ENCODE measurements around the gene EDIL3. TPM values are rescaled to one million over a fixed set of nuclear protein-coding genes. Genes with fewer than 3 reads are reported as not detected.

Gene EDIL3
- total RNA-seq, 4 donors from 2014 or later: 2.8 to 20.6 (median 10.2) TPM

DNA sequence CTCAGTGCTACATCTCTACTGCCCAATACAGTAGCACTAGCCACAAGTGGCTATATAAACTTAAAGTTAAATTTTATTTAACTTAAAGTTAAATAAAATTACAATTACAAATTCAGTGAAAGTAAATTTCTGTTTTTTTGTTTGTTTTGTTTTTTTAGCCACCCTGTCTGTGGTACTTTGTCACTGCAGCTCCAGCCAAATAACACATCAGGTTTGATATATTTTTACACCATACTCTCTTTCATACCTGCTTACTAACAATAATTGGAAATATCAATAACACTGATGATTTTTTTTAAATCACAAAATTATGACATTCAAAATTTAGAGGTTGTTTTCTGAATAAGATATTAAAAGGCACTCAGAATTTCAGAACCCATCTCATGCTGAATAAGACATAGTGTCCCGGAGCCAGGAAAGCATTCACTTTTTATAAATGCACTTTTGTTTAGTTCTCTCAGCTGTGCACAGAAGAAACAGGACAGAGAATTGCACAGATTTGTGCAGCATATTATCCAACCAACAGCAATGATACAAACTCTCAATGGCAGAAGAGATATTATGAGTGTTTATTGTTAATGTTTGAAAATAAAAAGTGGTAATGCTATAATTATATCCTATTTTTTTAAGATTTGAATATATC lies 92.6 kb downstream of the EDIL3 start:
- DNase-seq: no peak
- no peaks in the 10 kb centered on the region for H3K36me3 ChIP-seq
- H3K4me1 ChIP-seq: no peaks in the 10 kb centered on the region
- H3K27me3 ChIP-seq: no peaks in the 10 kb centered on the region
- TF ChIP-seq, protein P1, sequence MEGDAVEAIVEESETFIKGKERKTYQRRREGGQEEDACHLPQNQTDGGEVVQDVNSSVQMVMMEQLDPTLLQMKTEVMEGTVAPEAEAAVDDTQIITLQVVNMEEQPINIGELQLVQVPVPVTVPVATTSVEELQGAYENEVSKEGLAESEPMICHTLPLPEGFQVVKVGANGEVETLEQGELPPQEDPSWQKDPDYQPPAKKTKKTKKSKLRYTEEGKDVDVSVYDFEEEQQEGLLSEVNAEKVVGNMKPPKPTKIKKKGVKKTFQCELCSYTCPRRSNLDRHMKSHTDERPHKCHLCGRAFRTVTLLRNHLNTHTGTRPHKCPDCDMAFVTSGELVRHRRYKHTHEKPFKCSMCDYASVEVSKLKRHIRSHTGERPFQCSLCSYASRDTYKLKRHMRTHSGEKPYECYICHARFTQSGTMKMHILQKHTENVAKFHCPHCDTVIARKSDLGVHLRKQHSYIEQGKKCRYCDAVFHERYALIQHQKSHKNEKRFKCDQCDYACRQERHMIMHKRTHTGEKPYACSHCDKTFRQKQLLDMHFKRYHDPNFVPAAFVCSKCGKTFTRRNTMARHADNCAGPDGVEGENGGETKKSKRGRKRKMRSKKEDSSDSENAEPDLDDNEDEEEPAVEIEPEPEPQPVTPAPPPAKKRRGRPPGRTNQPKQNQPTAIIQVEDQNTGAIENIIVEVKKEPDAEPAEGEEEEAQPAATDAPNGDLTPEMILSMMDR (IDR thresholded peaks at IDR 0.05): no peak
- TF ChIP-seq POLR2A (IDR thresholded peaks at IDR 0.05): no peak
- intact Hi-C loops (cut with DNase I): no loop called here
- 84 to 86% methylated on average over 1 of the region's 1 CpG for WGBS, 2 donors
- H3K9me3 ChIP-seq: no peaks in the 10 kb centered on the region
- H3K4me3 ChIP-seq: no peak overlapping the region
- no peak overlapping the region for H3K27ac ChIP-seq

DNA sequence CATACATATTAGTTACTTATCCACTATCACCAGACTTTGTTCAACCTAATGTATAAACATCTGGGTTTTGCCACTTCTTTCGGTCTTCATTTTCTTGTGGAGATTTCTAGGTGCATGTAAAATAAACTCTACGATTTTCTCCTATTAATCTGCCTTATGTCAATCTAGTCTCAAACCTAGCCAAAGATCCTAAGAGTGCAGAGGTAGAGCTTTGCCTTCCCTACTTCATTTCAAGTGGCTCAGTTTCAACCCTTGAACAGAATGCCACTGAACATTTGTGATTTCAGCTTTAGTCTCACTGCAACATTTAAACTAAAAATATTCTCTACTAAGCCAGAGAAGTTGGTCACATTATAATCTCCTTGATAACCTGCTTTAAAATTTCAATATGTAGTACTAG lies 94.0 kb downstream of the EDIL3 start:
- TF ChIP-seq, protein P1 (IDR thresholded peaks at IDR 0.05): no peak
- TF ChIP-seq POLR2A (IDR thresholded peaks at IDR 0.05): no peak
- 78 to 89% methylated on average over 2 of the region's 2 CpGs for WGBS, 2 donors
- DNase-seq: no peak
- intact Hi-C loops (cut with DNase I): no loop called here
- H3K36me3 ChIP-seq: no peaks in the 10 kb centered on the region
- no peak overlapping the region for H3K27ac ChIP-seq
- H3K9me3 ChIP-seq: no peaks in the 10 kb centered on the region
- H3K4me3 ChIP-seq: no peak overlapping the region
- H3K4me1 ChIP-seq: no peaks in the 10 kb centered on the region
- H3K27me3 ChIP-seq: no peaks in the 10 kb centered on the region

DNA sequence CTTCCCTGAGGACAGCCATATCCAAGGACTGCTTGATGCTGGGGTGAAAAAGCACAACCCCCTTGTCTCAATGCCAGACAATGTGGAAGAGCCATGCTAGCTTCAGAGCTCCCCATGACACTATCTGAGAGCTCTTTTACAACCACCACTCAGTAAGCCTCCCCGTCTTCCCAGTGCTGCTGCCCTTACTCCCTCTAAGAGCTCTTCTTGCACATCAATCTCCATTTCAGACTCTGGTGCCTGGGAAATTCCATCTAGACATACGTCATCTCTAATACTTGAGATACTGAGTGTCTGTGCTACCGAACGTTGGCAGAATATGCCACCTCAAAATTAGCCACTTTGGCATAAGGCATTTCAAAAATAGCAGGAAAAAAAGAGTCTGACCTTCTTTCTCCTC lies 94.5 kb downstream of the EDIL3 start:
- DNase-seq: no peak
- Histone ChIP-seq H3K27ac (no peak overlapping the region), H3K27me3 (no peaks in the 10 kb centered on the region), H3K4me1 (no peaks in the 10 kb centered on the region), H3K4me3 (no peak overlapping the region), H3K9me3 (no peaks in the 10 kb centered on the region), H3K36me3 (no peaks in the 10 kb centered on the region)
- 71 to 92% methylated on average over 4 of the region's 4 CpGs for WGBS, 2 donors
- TF ChIP-seq, protein P1 (IDR thresholded peaks at IDR 0.05): no peak
- TF ChIP-seq POLR2A (IDR thresholded peaks at IDR 0.05): no peak
- intact Hi-C loops (cut with DNase I): no loop called here

DNA sequence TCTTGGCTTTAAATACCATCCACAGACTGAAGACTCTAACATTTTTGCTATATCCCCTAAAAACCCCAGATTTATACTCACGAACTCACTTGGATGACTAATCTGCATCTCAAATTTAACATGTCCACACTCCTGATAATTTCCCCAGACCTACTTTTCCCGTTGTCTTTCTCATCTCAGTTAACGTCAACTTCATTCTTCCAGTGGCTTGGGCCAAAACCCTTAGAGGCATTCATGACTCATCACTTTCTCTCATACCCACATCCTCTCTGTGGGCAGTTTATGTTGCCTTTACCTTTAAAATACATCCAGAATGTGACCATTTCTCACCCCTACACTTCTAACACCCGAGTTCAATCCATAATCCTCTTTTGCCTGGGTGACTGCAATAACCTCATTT lies 96.7 kb downstream of the EDIL3 start:
- WGBS, 2 donors: 17 to 27% methylated on average over 4 of the region's 4 CpGs
- TF ChIP-seq, protein P1 (IDR thresholded peaks at IDR 0.05): no peak
- no peak for TF ChIP-seq POLR2A (IDR thresholded peaks at IDR 0.05)
- Histone ChIP-seq H3K27ac (no peak overlapping the region), H3K36me3 (no peaks in the 10 kb centered on the region), H3K27me3 (no peaks in the 10 kb centered on the region), H3K4me1 (no peaks in the 10 kb centered on the region), H3K9me3 (no peaks in the 10 kb centered on the region), H3K4me3 (no peak overlapping the region)
- DNase-seq: no peak
- intact Hi-C loops (cut with DNase I): no loop called here

DNA sequence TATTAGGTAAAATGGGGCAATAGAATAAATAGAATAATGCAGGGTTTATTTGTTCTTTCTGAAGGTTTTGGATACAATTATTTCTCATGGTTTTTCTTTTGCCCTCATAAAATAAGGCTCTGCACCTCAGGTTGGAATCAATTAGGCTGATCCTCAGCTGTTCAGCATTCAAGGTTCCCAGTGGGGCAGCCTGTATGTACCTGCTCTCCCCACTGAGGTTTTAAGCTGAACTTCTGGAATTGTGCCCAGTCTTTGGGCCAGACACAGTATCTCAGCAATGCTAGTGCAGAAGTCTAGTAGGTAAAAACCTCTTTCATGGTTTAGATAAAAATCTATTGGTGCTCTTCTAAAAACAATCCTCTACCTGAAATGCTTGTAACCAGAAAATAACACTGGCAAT lies 98.0 kb downstream of the EDIL3 start:
- Histone ChIP-seq H3K4me1 (no peaks in the 10 kb centered on the region), H3K27me3 (no peaks in the 10 kb centered on the region), H3K36me3 (no peaks in the 10 kb centered on the region), H3K4me3 (no peak overlapping the region), H3K9me3 (no peaks in the 10 kb centered on the region), H3K27ac (no peak overlapping the region)
- intact Hi-C loops (cut with DNase I): no loop called here
- no peak for DNase-seq
- TF ChIP-seq, protein P1 (IDR thresholded peaks at IDR 0.05): no peak
- no peak for TF ChIP-seq POLR2A (IDR thresholded peaks at IDR 0.05)

All from esophagus squamous epithelium (tissue), 5 donors.